PFSK-1 (cell line): ENCODE data around the gene CDX1.

ENCODE experiments used
- FOXP2 ChIP-seq: optimal IDR thresholded peaks from 2 replicates; pipeline ENCODE3; 2011; ENCODE audit warnings: borderline replicate concordance, control low read depth, inconsistent platforms; ENCODE audit not compliant: insufficient read depth; ENCODE audit errors: extremely low read length, extremely low read depth
- POLR2AphosphoS5 ChIP-seq: IDR thresholded peaks from 2 replicates; pipeline ENCODE4 v1.6.1; 2012; ENCODE audit warnings: low read depth, mild to moderate bottlenecking, control low read depth, low read length, moderate library complexity
- SIN3A ChIP-seq: IDR thresholded peaks from 2 replicates; pipeline ENCODE4 v1.6.1; 2012; ENCODE audit warnings: mild to moderate bottlenecking, low read length, moderate library complexity, borderline replicate concordance; ENCODE audit not compliant: insufficient read depth
- TAF1 ChIP-seq: IDR thresholded peaks from 2 replicates; pipeline ENCODE4 v1.6.1; 2012; ENCODE audit warnings: low read length, control low read depth, borderline replicate concordance; ENCODE audit not compliant: insufficient read depth
- TF ChIP-seq, protein P1 (sequence below), 2 experiments: IDR thresholded peaks; 2 replicates each; pipeline versions ENCODE4 v1.6.1 to v1.8.0; 2011 to 2012; ENCODE audit warnings: low read depth in 2 of 2, low read length in 2 of 2, control low read depth in 1 of 2, inconsistent platforms in 1 of 2, mild to moderate bottlenecking in 1 of 2, moderate library complexity in 1 of 2; ENCODE audit not compliant: insufficient read depth in 1 of 2

CDX1 gene

DNA sequence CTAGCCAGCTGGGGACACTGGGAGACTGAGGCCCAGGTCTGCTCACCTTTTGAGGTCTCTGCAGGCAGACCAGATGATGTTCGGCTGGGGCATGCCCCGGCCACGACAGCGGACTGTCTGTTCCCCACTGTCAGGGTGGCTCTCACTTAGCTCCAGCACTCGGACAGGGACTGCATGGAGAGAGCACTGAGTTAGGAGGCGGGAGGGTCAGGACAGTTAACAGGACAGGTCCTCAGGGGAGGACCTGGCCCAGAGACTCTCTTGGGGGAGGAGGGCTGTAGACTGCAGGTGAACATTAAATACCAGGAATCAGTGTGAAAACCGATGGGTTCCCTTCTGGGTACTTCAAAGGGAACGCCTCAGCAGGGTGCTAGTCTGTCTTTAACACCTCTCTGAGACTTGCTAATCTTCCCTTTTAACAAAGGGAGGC, 36.1 kb upstream of the CDX1 start:
- TF ChIP-seq TAF1: no peak
- no peak for TF ChIP-seq POLR2AphosphoS5

DNA sequence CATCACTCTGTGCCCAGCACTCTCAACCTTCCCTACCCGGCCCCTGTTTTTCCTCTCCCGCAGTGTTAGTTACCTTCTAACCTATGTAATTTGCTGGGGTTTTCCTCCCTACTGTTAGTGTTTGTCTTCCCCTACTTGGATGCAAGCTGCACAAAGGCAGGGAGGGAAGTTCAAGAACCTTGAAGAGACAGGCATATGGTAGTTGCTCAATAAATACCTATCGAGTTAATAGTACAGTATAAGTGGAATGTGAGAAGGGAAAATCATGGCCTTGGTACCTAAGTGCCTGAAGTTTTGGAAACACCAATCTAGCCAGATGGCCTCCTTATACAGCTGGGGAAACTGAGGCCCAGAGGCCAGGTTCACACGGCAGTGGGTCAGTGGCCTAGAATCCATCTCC, 35.1 kb upstream of the CDX1 start:
- no peak for TF ChIP-seq SIN3A
- TF ChIP-seq TAF1: no peak

DNA sequence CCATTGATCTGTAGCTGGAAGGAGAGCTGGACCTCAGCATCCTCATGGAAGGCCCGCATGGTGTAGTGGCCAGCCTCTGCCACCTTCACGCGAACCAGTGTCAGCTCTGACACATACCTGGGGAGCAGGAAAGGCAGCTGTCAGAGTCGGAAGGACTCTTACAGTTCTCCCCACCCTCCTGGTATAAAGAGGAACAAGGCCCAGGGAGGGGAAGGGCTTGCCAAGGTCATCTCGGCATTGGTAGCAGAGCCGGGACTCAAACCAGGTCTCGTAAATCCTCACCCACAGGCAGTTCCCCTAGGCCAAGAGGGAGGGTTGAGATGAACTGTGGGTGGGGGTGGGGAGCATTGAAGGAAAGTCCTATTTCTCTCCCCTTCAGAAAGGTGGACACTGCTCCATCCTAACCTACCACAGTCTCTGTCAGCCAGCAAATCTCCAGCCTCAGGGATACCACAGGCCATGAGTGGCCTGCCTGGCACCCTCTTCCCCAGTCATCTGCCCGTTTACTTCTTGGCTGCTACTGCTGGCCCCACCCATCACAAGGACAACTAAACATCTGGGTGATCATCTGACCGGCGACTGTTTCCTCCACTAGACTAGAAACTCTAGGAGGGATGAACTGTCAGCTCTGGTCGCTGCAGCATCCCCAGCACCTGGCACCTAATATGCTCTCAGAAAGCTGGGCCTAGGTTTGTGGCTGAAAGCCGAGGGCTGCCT, 34.4 kb upstream of the CDX1 start:
- no peak for TF ChIP-seq TAF1
- TF ChIP-seq FOXP2: no peak
- TF ChIP-seq, protein P1, sequence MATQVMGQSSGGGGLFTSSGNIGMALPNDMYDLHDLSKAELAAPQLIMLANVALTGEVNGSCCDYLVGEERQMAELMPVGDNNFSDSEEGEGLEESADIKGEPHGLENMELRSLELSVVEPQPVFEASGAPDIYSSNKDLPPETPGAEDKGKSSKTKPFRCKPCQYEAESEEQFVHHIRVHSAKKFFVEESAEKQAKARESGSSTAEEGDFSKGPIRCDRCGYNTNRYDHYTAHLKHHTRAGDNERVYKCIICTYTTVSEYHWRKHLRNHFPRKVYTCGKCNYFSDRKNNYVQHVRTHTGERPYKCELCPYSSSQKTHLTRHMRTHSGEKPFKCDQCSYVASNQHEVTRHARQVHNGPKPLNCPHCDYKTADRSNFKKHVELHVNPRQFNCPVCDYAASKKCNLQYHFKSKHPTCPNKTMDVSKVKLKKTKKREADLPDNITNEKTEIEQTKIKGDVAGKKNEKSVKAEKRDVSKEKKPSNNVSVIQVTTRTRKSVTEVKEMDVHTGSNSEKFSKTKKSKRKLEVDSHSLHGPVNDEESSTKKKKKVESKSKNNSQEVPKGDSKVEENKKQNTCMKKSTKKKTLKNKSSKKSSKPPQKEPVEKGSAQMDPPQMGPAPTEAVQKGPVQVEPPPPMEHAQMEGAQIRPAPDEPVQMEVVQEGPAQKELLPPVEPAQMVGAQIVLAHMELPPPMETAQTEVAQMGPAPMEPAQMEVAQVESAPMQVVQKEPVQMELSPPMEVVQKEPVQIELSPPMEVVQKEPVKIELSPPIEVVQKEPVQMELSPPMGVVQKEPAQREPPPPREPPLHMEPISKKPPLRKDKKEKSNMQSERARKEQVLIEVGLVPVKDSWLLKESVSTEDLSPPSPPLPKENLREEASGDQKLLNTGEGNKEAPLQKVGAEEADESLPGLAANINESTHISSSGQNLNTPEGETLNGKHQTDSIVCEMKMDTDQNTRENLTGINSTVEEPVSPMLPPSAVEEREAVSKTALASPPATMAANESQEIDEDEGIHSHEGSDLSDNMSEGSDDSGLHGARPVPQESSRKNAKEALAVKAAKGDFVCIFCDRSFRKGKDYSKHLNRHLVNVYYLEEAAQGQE (IDR thresholded peaks at IDR 0.05; ENCODE audit: insufficient read depth in 1 of 2, low read depth in 2 of 2, low read length in 2 of 2): no peak
- TF ChIP-seq POLR2AphosphoS5: no peak
- no peak for TF ChIP-seq SIN3A

- TF ChIP-seq, protein P1 (IDR thresholded peaks at IDR 0.05; ENCODE audit: insufficient read depth in 1 of 2, low read depth in 2 of 2, low read length in 2 of 2): no peak
- TF ChIP-seq FOXP2: no peak
Observed at GRCh38 chr5:150132740-150133139, 33.8 kb upstream of the CDX1 start.

DNA sequence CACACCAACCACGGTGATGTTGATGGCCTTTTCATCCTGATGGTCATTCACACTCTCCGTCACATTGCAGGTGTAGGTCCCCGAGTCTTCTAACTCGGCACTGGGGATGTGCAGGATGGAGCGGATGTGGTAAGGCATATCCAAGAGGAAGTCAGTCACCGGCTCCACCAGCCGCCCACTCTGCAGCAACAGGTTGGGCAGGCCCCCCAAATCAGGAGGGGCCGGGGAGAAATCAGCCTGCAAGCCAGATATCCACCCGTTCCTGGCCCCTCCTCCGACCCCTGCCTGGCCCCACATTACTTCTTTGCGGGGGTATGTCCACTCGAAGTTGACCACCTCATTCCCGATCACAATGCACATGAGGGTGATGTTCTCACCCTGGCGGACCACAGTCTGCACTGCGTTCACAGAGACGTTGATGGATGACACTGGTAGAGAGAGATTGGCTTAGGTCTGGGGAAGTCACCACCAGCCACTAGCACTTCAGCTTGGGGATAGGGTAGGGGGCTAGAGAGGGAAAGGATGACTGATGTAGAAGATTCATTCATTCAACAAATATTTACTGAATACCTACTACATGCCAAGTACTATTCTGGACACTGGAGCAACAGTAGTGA, 32.9 kb upstream of the CDX1 start:
- TF ChIP-seq POLR2AphosphoS5: no peak
- no peak for TF ChIP-seq FOXP2
- no peak for TF ChIP-seq TAF1
- TF ChIP-seq SIN3A: no peak
- TF ChIP-seq, protein P1 (IDR thresholded peaks at IDR 0.05; ENCODE audit: insufficient read depth in 1 of 2, low read depth in 2 of 2, low read length in 2 of 2): no peak

DNA sequence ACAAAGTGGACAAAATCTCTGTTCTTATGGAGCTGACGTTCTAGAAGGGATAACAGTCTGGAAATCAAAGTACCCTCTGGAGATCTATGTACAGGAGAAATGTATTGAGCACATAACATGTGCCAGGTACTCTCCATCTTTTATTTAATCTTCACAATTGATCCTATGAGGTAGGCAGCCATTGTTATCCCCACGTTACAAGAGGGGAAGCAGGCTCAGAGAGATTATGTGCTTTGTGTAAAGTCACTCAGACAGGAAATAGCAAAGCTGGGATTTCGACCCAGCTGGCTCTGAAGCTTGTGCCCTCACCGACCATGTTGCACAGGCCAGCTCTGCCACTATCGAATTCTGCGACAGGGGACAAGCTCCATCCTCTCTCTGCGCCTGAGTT, 32.4 kb upstream of the CDX1 start:
- TF ChIP-seq SIN3A (no peak), TAF1 (no peak), FOXP2 (no peak), POLR2AphosphoS5 (no peak)
- TF ChIP-seq, protein P1 (IDR thresholded peaks at IDR 0.05; ENCODE audit: insufficient read depth in 1 of 2, low read depth in 2 of 2, low read length in 2 of 2): no peak
